PFSK-1 (cell line): ENCODE data around the gene PUS10.

Experiments
- POLR2AphosphoS5 ChIP-seq: IDR thresholded peaks from 2 replicates; pipeline ENCODE4 v1.6.1; 2012; ENCODE audit warnings: low read depth, mild to moderate bottlenecking, control low read depth, low read length, moderate library complexity
- REST ChIP-seq, 2 experiments: IDR thresholded peaks; 2 replicates each; pipeline versions ENCODE4 v1.6.1 to v1.8.0; 2011 to 2012; ENCODE audit warnings: low read depth in 2 of 2, low read length in 2 of 2, control low read depth in 1 of 2, inconsistent platforms in 1 of 2, mild to moderate bottlenecking in 1 of 2, moderate library complexity in 1 of 2; ENCODE audit not compliant: insufficient read depth in 1 of 2
- SIN3A ChIP-seq: IDR thresholded peaks from 2 replicates; pipeline ENCODE4 v1.6.1; 2012; ENCODE audit warnings: mild to moderate bottlenecking, low read length, moderate library complexity, borderline replicate concordance; ENCODE audit not compliant: insufficient read depth
- TAF1 ChIP-seq: IDR thresholded peaks from 2 replicates; pipeline ENCODE4 v1.6.1; 2012; ENCODE audit warnings: low read length, control low read depth, borderline replicate concordance; ENCODE audit not compliant: insufficient read depth

- TF ChIP-seq POLR2AphosphoS5 = no peak
- TF ChIP-seq TAF1 = no peak
- TF ChIP-seq SIN3A = no peak
- TF ChIP-seq REST (IDR thresholded peaks at IDR 0.05; ENCODE audit: insufficient read depth in 1 of 2, low read depth in 2 of 2, low read length in 2 of 2) = no peak
Observed at GRCh38 chr2:61057562-61057961, 39.5 kb upstream of the PUS10 start.
